SK-N-SH (cell line): ENCODE results near the gene ENTPD2. TPM values are rescaled to one million over a fixed set of nuclear protein-coding genes. Genes with fewer than 3 reads are reported as not detected.

Experiments used
- CTCF ChIA-PET: fragments of 300-600, 350-600 bp; formaldehyde crosslinking; extraction: SDS; loops from one replicate; lab custom pipeline; 2021; lab: Yijun Ruan, JAX
- POLR2A ChIA-PET: fragments of 350-600 bp; sonication (Branson Sonifier 250); formaldehyde crosslinking; extraction: SDS; loops from one replicate; lab custom pipeline; 2020; ENCODE audit warnings: antibody characterized with exemption, inconsistent platforms; lab: Yijun Ruan, JAX
- DNase-seq: peaks from one replicate; pipeline ENCODE4 v3.0.0; 2012
- H2AFZ ChIP-seq: fragments of 200-600 bp; sonication (generic); 2 replicates; pipeline ENCODE4 v1.8.1; 2016; ENCODE audit warnings: antibody characterized with exemption, mild to moderate bottlenecking, low read depth
- H3F3A ChIP-seq: fragments of 200-600 bp; sonication (generic); replicated peaks from 2 replicates; pipeline ENCODE3; 2016; ENCODE audit warnings: antibody characterized with exemption, mild to moderate bottlenecking; ENCODE audit not compliant: insufficient read depth
- H3K27ac ChIP-seq, 2 experiments: fragments of 200-500 bp in 1 of 2; fragments of 200-600 bp in 1 of 2; sonication (Bioruptor generic) in 1 of 2; sonication (generic), shearing (Covaris generic) in 1 of 2; 2 replicates each; pipeline versions ENCODE4 v1.5.1 to v1.6.1; 2014 to 2016; ENCODE audit warnings: low read depth in 2 of 2, inconsistent platforms in 1 of 2, low read length in 1 of 2, mild to moderate bottlenecking in 1 of 2, mixed read lengths in 1 of 2
- H3K27me3 ChIP-seq: fragments of 200-600 bp; sonication (generic), shearing (Covaris generic); 2 replicates; pipeline ENCODE4 v1.6.1; 2016; ENCODE audit warnings: mixed run types; ENCODE audit not compliant: insufficient read depth
- H3K36me3 ChIP-seq, 2 experiments: fragments of 200-500 bp in 1 of 2; fragments of 200-600 bp in 1 of 2; sonication (Bioruptor generic) in 1 of 2; sonication (generic) in 1 of 2; replicated peaks in 1 of 2; 2 replicates each; pipeline versions ENCODE3 to v1.5.1; 2014 to 2016; ENCODE audit warnings: low read length in 1 of 2, mild to moderate bottlenecking in 1 of 2; ENCODE audit not compliant: insufficient read depth in 2 of 2, control insufficient read depth in 1 of 2
- H3K4me1 ChIP-seq, 2 experiments: fragments of 200-500 bp in 1 of 2; fragments of 200-600 bp in 1 of 2; sonication (Bioruptor generic) in 1 of 2; sonication (generic), shearing (Covaris generic) in 1 of 2; 2 replicates each; pipeline versions ENCODE4 v1.5.1 to v1.6.1; 2014 to 2016; ENCODE audit warnings: low read depth in 1 of 2, low read length in 1 of 2, mixed run types in 1 of 2; ENCODE audit not compliant: insufficient read depth in 2 of 2, control insufficient read depth in 1 of 2
- H3K4me2 ChIP-seq: fragments of 200-600 bp; sonication (generic), shearing (Covaris generic); 2 replicates; pipeline ENCODE4 v1.6.1; 2017; ENCODE audit warnings: mixed run types
- H3K4me3 ChIP-seq, 2 experiments: fragments of 200-500 bp in 1 of 2; fragments of 200-600 bp in 1 of 2; sonication (Bioruptor generic) in 1 of 2; sonication (generic), shearing (Covaris generic) in 1 of 2; 2 replicates each; pipeline versions ENCODE4 v1.5.1 to v1.8.1; 2014 to 2016; ENCODE audit warnings: low read depth in 2 of 2, inconsistent platforms in 1 of 2, low read length in 1 of 2, mild to moderate bottlenecking in 1 of 2, mixed read lengths in 1 of 2, moderate library complexity in 1 of 2
- H3K79me2 ChIP-seq: fragments of 200-600 bp; sonication (generic); 2 replicates; pipeline ENCODE4 v1.8.1; 2017; ENCODE audit warnings: mild to moderate bottlenecking; ENCODE audit not compliant: insufficient read depth
- H3K9ac ChIP-seq: fragments of 200-600 bp; sonication (generic); 2 replicates; pipeline ENCODE4 v1.6.1; 2017; ENCODE audit warnings: mixed run types
- H3K9me2 ChIP-seq: fragments of 200-600 bp; sonication (generic); 2 replicates; pipeline ENCODE4 v1.6.1; 2017; ENCODE audit warnings: mixed run types
- H3K9me3 ChIP-seq: fragments of 200-600 bp; sonication (generic); 2 replicates; pipeline ENCODE4 v1.6.1; 2017; ENCODE audit warnings: mixed run types, mild to moderate bottlenecking, moderate library complexity
- H4K20me1 ChIP-seq: fragments of 200-600 bp; sonication (generic); 2 replicates; pipeline ENCODE4 v1.6.1; 2017; ENCODE audit warnings: mild to moderate bottlenecking, mixed run types; ENCODE audit not compliant: insufficient read depth
- CHD2 ChIP-seq: fragments of 150-350 bp; IDR thresholded peaks from 2 replicates; pipeline ENCODE4 v1.6.1; 2018; ENCODE audit warnings: low read length; ENCODE audit not compliant: partially characterized antibody
- GABPA ChIP-seq: IDR thresholded peaks from 2 replicates; pipeline ENCODE4 v1.4.0; 2012; ENCODE audit warnings: low read depth, mild to moderate bottlenecking
- GATA2 ChIP-seq: sonication (generic); formaldehyde crosslinking; IDR thresholded peaks from 2 replicates; pipeline ENCODE4 v1.5.0; 2020; ENCODE audit warnings: mild to moderate bottlenecking, missing genetic modification reagents
- JUND ChIP-seq: IDR thresholded peaks from 2 replicates; pipeline ENCODE4 v1.4.0; 2012
- MAX ChIP-seq: IDR thresholded peaks from 2 replicates; pipeline ENCODE4 v1.4.0; 2012; ENCODE audit warnings: low read depth
- MXI1 ChIP-seq: IDR thresholded peaks from 2 replicates; pipeline ENCODE4 v1.6.1; 2012; ENCODE audit warnings: mild to moderate bottlenecking, low read depth, low read length, improper control_type of control experiment
- RFX5 ChIP-seq: IDR thresholded peaks from 2 replicates; pipeline ENCODE4 v1.6.1; 2012; ENCODE audit warnings: mild to moderate bottlenecking, improper control_type of control experiment, low read length
- SMC3 ChIP-seq: IDR thresholded peaks from 2 replicates; pipeline ENCODE4 v1.6.1; 2012; ENCODE audit warnings: low read depth, low read length, improper control_type of control experiment
- TAF1 ChIP-seq: IDR thresholded peaks from 2 replicates; pipeline ENCODE4 v1.6.1; 2012; ENCODE audit warnings: low read depth, mild to moderate bottlenecking, low read length, moderate library complexity, borderline replicate concordance
- TEAD4 ChIP-seq: IDR thresholded peaks from 2 replicates; pipeline ENCODE4 v1.4.0; 2012; ENCODE audit warnings: mild to moderate bottlenecking, borderline replicate concordance; ENCODE audit not compliant: insufficient read depth
- WGBS: methylation state at CpG from one replicate; pipeline ENCODE4 v1.1.6; 2017; ENCODE audit warnings: low lambda C conversion rate; 5-methylcytosine and 5-hydroxymethylcytosine counted together
- polyA plus RNA-seq, 3 experiments: library from polyadenylated mRNA; depleted of rRNA; stranded (reverse); fragments of >200 nt; gene quantifications; 2 replicates each; pipeline ENCODE4 v1.2.3, GENCODE V29; 2012
- TF ChIP-seq, protein P1 (sequence below): IDR thresholded peaks from 2 replicates; pipeline ENCODE4 v1.6.1; 2012; ENCODE audit warnings: mild to moderate bottlenecking, low read depth, low read length, moderate library complexity
- TF ChIP-seq, protein P2 (sequence below): fragments of 150-350 bp; IDR thresholded peaks from 2 replicates; pipeline ENCODE4 v1.6.1; 2016; ENCODE audit warnings: mild to moderate bottlenecking, low read depth, low read length
- TF ChIP-seq, protein P3 (sequence below): IDR thresholded peaks from 2 replicates; pipeline ENCODE4; 2012

ENTPD2 gene
- polyA plus RNA-seq, 1 of the 3 experiments (the other 2 are of a cell fraction) = not detected

- H3K9ac ChIP-seq = no peak overlapping the region
- WGBS = 91% methylated on average over 18 of the region's 26 CpGs
- 0 out of 2 replicates have a peak, but pooled peaks cover 3% of the 10 kb centered on the region for H3K79me2 ChIP-seq
- H3K4me3 ChIP-seq = no peak overlapping the region
- no peaks in the 10 kb centered on the region for H3K9me2 ChIP-seq
- no peak for DNase-seq
- no peak overlapping the region for H3K4me2 ChIP-seq
- H3F3A ChIP-seq = peaks cover 8% of the 10 kb centered on the region
- H3K27me3 ChIP-seq = no peaks in the 10 kb centered on the region
- ChIA-PET POLR2A (interaction anchor here (2.2 kb wide), 1 partner anchor 11 kb away, joined by 12 read pairs; no protein-coding TSS in a partner anchor), CTCF (interaction anchor here (1.0 to 16.8 kb wide), 11 partner anchors 11 to 278 kb away, joined by 3 to 803 read pairs (median 3); partner anchors contain the start of genes ABCA2, AJM1, ENTPD2 and FUT7)
- TF ChIP-seq, protein P1, sequence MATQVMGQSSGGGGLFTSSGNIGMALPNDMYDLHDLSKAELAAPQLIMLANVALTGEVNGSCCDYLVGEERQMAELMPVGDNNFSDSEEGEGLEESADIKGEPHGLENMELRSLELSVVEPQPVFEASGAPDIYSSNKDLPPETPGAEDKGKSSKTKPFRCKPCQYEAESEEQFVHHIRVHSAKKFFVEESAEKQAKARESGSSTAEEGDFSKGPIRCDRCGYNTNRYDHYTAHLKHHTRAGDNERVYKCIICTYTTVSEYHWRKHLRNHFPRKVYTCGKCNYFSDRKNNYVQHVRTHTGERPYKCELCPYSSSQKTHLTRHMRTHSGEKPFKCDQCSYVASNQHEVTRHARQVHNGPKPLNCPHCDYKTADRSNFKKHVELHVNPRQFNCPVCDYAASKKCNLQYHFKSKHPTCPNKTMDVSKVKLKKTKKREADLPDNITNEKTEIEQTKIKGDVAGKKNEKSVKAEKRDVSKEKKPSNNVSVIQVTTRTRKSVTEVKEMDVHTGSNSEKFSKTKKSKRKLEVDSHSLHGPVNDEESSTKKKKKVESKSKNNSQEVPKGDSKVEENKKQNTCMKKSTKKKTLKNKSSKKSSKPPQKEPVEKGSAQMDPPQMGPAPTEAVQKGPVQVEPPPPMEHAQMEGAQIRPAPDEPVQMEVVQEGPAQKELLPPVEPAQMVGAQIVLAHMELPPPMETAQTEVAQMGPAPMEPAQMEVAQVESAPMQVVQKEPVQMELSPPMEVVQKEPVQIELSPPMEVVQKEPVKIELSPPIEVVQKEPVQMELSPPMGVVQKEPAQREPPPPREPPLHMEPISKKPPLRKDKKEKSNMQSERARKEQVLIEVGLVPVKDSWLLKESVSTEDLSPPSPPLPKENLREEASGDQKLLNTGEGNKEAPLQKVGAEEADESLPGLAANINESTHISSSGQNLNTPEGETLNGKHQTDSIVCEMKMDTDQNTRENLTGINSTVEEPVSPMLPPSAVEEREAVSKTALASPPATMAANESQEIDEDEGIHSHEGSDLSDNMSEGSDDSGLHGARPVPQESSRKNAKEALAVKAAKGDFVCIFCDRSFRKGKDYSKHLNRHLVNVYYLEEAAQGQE = no peak
- TF ChIP-seq GATA2 = no peak
- no peak for TF ChIP-seq TAF1
- no peak for TF ChIP-seq MAX
- no peaks in the 10 kb centered on the region for H3K9me3 ChIP-seq
- peaks cover 12% of the 10 kb centered on the region; the same call in 1 of the 2 replicates for H4K20me1 ChIP-seq
- H3K27ac ChIP-seq = no peak overlapping the region
- H3K4me1 ChIP-seq = peaks cover 0 to 27% of the 10 kb centered on the region in 2 experiments; a peak in 1 of 4 replicates
- H3K36me3 ChIP-seq = no peaks in the 10 kb centered on the region
- no peak overlapping the region for H2AFZ ChIP-seq
Observed at GRCh38 chr9:137066096-137066861, 12.4 kb upstream of the ENTPD2 start.

GRCh38 chr9:137065336-137065967, 11.6 kb upstream of the ENTPD2 start:
- Histone ChIP-seq H3K27ac (no peak overlapping the region), H3K79me2 (0 out of 2 replicates have a peak, but pooled peaks cover 3% of the 10 kb centered on the region), H3K9ac (no peak overlapping the region), H4K20me1 (peaks cover 12% of the 10 kb centered on the region; the same call in 1 of the 2 replicates), H3K27me3 (no peaks in the 10 kb centered on the region), H3K4me2 (no peak overlapping the region), H2AFZ (no peak overlapping the region), H3K36me3 (no peaks in the 10 kb centered on the region), H3K4me3 (no peak overlapping the region), H3K9me2 (no peaks in the 10 kb centered on the region), H3K4me1 (peaks cover 0 to 22% of the 10 kb centered on the region in 2 experiments; a peak in 1 of 4 replicates), H3F3A (peaks cover 5% of the 10 kb centered on the region), H3K9me3 (no peaks in the 10 kb centered on the region)
- TF ChIP-seq MXI1 (no peak), CHD2 (no peak), SMC3 (no peak), GABPA (no peak), TEAD4 (no peak), RFX5 (no peak), JUND (no peak)
- TF ChIP-seq, protein P2, sequence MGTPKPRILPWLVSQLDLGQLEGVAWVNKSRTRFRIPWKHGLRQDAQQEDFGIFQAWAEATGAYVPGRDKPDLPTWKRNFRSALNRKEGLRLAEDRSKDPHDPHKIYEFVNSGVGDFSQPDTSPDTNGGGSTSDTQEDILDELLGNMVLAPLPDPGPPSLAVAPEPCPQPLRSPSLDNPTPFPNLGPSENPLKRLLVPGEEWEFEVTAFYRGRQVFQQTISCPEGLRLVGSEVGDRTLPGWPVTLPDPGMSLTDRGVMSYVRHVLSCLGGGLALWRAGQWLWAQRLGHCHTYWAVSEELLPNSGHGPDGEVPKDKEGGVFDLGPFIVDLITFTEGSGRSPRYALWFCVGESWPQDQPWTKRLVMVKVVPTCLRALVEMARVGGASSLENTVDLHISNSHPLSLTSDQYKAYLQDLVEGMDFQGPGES = no peak
- TF ChIP-seq, protein P1 = no peak
- TF ChIP-seq, protein P3, sequence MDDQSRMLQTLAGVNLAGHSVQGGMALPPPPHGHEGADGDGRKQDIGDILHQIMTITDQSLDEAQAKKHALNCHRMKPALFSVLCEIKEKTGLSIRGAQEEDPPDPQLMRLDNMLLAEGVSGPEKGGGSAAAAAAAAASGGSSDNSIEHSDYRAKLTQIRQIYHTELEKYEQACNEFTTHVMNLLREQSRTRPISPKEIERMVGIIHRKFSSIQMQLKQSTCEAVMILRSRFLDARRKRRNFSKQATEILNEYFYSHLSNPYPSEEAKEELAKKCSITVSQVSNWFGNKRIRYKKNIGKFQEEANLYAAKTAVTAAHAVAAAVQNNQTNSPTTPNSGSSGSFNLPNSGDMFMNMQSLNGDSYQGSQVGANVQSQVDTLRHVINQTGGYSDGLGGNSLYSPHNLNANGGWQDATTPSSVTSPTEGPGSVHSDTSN = no peak
- POLR2A ChIA-PET = interaction anchor here (2.2 kb wide), 1 partner anchor 10 kb away, joined by 12 read pairs; no protein-coding TSS in a partner anchor
- CTCF ChIA-PET = interaction anchor here (1.0 to 16.8 kb wide), 7 partner anchors 12 to 278 kb away, joined by 3 to 803 read pairs (median 11); partner anchors contain the start of genes ABCA2, ENTPD2, FUT7 and NPDC1
- DNase-seq = no peak
- 96% methylated on average over 15 of the region's 23 CpGs for WGBS
